NCI-H526 treated with DMSO at 0.1 percent for 48 hours (cell line): ENCODE results near the gene TMEM135.

Experiments
- DNase-seq: peaks from one replicate; lab custom pipeline; 2025; lab: John Stamatoyannopoulos, UW

The TMEM135 gene

GRCh38 chr11:87356428-87356827 lies 318.7 kb downstream of the TMEM135 start:
- no peak for DNase-seq

GRCh38 chr11:87358461-87358860 lies 320.7 kb downstream of the TMEM135 start:
- no peak for DNase-seq

GRCh38 chr11:87359401-87359800 lies 321.7 kb downstream of the TMEM135 start:
- DNase-seq: peak; percentile 61

GRCh38 chr11:87361891-87362290 lies 324.2 kb downstream of the TMEM135 start:
- DNase-seq: no peak

DNA sequence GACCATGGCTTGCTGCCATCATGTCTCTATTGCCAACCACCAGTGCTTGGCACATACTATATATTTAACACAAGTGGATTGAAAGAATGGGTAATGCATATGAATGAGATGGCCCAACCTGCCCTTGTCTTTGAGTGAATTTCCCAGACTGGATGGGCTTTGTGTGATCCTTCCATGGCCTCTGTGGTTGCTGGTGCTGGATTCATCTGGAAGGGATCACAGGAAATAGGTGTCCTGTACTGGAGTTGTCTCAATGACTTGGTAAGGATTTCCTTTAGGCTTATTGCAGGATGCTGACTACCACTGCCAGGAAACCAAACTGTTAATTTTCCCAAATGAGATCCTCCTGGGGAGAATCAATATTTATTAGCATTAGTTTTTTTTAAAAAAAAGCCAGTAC lies 328.6 kb downstream of the TMEM135 start:
- DNase-seq: no peak

DNA sequence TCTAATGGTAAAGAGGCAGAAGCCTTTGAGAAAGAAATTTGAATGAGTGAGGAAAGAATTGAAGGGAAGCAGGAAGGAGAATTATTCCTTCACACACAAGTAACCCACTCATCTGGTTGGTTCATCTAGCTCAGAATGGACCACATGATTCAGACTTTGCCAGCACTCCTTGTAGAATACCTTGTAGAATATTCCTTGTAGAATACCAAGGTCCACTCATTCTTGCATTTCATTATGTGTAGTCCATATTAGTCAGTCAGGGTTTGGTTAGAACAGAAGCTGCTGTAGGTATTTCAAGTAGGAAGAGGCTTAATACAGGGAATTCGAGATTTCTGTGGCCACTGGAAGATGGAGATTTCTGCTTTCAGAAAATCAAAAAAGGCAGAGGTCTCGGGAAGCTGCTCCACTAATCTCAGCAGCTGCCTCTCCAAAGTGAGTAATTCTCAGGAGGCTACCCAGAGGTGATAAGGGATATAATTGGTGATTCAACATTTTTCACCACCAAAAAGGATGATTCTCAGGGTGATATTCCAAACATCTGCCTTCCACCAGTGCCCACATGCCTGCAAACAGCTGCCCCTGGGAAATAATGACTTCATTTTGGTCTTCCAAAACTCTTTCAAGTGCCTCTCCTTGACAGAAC lies 329.1 kb downstream of the TMEM135 start:
- no peak for DNase-seq

DNA sequence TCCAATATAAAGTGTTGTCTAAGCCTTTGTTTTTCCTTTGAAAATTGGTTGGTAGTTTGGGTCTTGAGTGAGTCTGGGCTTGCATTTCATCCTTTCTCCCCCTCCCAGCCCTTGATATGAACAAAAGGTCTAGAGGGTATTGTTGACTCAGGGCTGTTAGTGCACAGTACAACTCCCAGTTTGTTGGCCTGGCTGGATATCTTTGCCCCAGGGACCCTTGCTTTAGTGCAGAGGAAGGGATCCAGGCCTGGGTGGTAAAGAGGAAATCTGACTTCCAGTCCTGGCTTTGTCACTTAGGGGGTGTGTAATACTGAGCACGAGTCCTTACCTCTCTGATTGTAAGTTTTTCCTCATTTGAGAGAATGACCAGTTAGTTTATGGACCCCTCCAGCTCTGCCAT lies 330.4 kb downstream of the TMEM135 start:
- no peak for DNase-seq

DNA sequence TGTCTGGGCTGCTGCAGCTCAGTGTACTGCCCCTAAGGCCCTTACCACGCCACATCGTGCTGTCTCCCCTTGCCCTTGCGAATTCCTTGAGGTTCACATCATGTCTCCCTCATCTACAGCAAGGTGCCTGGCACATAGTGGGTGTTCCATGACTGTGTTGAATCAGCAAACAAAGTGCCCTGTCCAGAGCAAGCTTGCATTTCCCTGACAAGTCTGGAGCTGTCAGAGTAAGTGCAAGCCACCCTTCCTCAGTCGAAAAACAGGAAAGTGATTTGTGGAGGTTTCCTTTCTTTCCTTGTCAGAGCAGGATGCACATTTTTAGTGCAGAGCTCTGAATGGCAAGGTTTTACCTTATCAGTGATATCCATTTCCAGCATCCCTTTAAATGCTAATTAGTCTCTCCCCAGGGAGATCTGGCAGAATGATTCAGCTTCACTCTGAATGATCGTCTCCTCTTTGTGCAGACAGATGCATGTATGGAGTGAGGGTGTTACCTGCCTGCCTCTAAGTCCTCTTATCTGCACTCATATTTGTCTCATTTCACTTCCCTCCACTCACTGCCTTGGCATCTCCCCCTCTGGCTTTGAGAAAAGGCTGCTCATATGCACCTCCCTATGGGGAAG lies 331.2 kb downstream of the TMEM135 start:
- DNase-seq: peak; percentile 4

- DNase-seq: no peak
Observed at GRCh38 chr11:87369888-87370287, 332.2 kb downstream of the TMEM135 start.

- no peak for DNase-seq
Observed at GRCh38 chr11:87372065-87372464, 334.3 kb downstream of the TMEM135 start.
